ENCODE data around the gene SCUBE2. TPM values are rescaled to one million over a fixed set of nuclear protein-coding genes. Genes with fewer than 3 reads are reported as not detected.

Gene SCUBE2
- total RNA-seq, 4 donors from 2014 or later: 3.1 to 10.6 (median 5.0) TPM

GRCh38 chr11:9137293-9138132, 46.1 kb upstream of the SCUBE2 start:
- Histone ChIP-seq H3K9me3 (no peaks in the 10 kb centered on the region), H3K36me3 (peaks cover 0 to 12% (median 0%) of the 10 kb centered on the region in 3 donors), H3K27me3 (no peaks in the 10 kb centered on the region), H3K4me3 (no peak overlapping the region), H3K27ac (no peak overlapping the region), H3K4me1 (no peaks in the 10 kb centered on the region)
- peak; percentile 57 to 87 (median 85) for DNase-seq
- peak; percentile 52 to 94 (median 90) for TF ChIP-seq CTCF (IDR thresholded peaks at IDR 0.05)
- TF ChIP-seq POLR2A (IDR thresholded peaks at IDR 0.05): no peak

- Histone ChIP-seq H3K27me3 (no peaks in the 10 kb centered on the region), H3K9me3 (no peaks in the 10 kb centered on the region), H3K27ac (no peak overlapping the region), H3K36me3 (peaks cover 0 to 12% (median 0%) of the 10 kb centered on the region in 3 donors), H3K4me1 (no peaks in the 10 kb centered on the region), H3K4me3 (no peak overlapping the region)
- DNase-seq: no peak
- TF ChIP-seq CTCF (IDR thresholded peaks at IDR 0.05) (no peak), POLR2A (IDR thresholded peaks at IDR 0.05) (no peak)
Observed at GRCh38 chr11:9136741-9137140, 45.3 kb upstream of the SCUBE2 start.

GRCh38 chr11:9133956-9134355, 42.6 kb upstream of the SCUBE2 start:
- DNase-seq: no peak
- Histone ChIP-seq H3K27ac (no peak overlapping the region), H3K4me3 (no peak overlapping the region), H3K27me3 (no peaks in the 10 kb centered on the region), H3K36me3 (peaks cover 0 to under 1% (median 0%) of the 10 kb centered on the region in 3 donors), H3K4me1 (no peaks in the 10 kb centered on the region), H3K9me3 (no peaks in the 10 kb centered on the region)
- TF ChIP-seq CTCF (IDR thresholded peaks at IDR 0.05): no peak

- no peaks in the 10 kb centered on the region for H3K9me3 ChIP-seq
- H3K27ac ChIP-seq: no peak overlapping the region
- TF ChIP-seq CTCF (IDR thresholded peaks at IDR 0.05): no peak
- no peak for TF ChIP-seq POLR2A (IDR thresholded peaks at IDR 0.05)
- no peaks in the 10 kb centered on the region for H3K27me3 ChIP-seq
- no peaks in the 10 kb centered on the region for H3K4me1 ChIP-seq
- H3K4me3 ChIP-seq: no peak overlapping the region
- DNase-seq: no peak
- H3K36me3 ChIP-seq: no peaks in the 10 kb centered on the region
Observed at GRCh38 chr11:9132203-9132878, 40.9 kb upstream of the SCUBE2 start.

GRCh38 chr11:9130297-9130696, 38.9 kb upstream of the SCUBE2 start:
- no peak overlapping the region for H3K4me3 ChIP-seq
- no peak for DNase-seq
- no peaks in the 10 kb centered on the region for H3K4me1 ChIP-seq
- no peaks in the 10 kb centered on the region for H3K36me3 ChIP-seq
- H3K27ac ChIP-seq: no peak overlapping the region
- H3K9me3 ChIP-seq: no peaks in the 10 kb centered on the region
- no peaks in the 10 kb centered on the region for H3K27me3 ChIP-seq
- no peak for TF ChIP-seq POLR2A (IDR thresholded peaks at IDR 0.05)
- no peak for TF ChIP-seq CTCF (IDR thresholded peaks at IDR 0.05)

Data from Peyer's patch (tissue), 4 donors.